GM13977 (cell line): ENCODE measurements around the gene PPP1R9B.

Experiments used
- DNase-seq: peaks from one replicate; pipeline ENCODE4 v3.0.0; 2012; ENCODE audit warnings: low spot score
- in situ Hi-C: fragments of 300-500 bp; cut with MboI; formaldehyde crosslinking; loops from one replicate; pipeline ENCODE4 v1.12.0; 2022; ENCODE audit warnings: low sequenced_read_pairs, low pct_unique_long_range_greater_than_20kb, mixed read lengths, inconsistent platforms; ENCODE audit not compliant: unreplicated experiment
- TF ChIP-seq, protein P1 (sequence below): IDR thresholded peaks from 2 replicates; pipeline ENCODE4 v1.5.1; 2012; ENCODE audit warnings: mild to moderate bottlenecking, control low read depth; ENCODE audit not compliant: insufficient read depth; ENCODE audit errors: extremely low read depth, missing control alignments

Gene PPP1R9B

DNA sequence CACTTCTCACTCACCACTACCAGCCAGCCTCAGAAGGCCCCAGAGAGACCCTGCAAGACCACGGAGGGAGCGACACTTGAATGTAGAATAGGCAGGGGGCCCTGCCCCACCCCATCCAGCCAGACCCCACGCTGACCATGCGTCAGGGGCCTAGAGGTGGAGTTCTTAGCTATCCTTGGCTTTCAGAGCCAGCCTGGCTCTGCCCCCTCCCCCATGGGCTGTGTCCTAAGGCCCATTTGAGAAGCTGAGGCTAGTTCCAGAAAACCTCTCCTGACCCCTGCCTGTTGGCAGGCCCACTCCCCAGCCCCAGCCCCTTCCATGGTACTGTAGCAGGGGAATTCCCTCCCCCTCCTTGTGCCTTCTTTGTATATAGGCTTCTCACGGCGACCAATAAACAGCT lies 60.4 kb downstream of the PPP1R9B start:
- in situ Hi-C loops: loop anchor here (5.0 kb wide), 1 partner anchor 63 kb away; no protein-coding TSS in a partner anchor
- DNase-seq: no peak
- TF ChIP-seq, protein P1, sequence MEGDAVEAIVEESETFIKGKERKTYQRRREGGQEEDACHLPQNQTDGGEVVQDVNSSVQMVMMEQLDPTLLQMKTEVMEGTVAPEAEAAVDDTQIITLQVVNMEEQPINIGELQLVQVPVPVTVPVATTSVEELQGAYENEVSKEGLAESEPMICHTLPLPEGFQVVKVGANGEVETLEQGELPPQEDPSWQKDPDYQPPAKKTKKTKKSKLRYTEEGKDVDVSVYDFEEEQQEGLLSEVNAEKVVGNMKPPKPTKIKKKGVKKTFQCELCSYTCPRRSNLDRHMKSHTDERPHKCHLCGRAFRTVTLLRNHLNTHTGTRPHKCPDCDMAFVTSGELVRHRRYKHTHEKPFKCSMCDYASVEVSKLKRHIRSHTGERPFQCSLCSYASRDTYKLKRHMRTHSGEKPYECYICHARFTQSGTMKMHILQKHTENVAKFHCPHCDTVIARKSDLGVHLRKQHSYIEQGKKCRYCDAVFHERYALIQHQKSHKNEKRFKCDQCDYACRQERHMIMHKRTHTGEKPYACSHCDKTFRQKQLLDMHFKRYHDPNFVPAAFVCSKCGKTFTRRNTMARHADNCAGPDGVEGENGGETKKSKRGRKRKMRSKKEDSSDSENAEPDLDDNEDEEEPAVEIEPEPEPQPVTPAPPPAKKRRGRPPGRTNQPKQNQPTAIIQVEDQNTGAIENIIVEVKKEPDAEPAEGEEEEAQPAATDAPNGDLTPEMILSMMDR: no peak

DNA sequence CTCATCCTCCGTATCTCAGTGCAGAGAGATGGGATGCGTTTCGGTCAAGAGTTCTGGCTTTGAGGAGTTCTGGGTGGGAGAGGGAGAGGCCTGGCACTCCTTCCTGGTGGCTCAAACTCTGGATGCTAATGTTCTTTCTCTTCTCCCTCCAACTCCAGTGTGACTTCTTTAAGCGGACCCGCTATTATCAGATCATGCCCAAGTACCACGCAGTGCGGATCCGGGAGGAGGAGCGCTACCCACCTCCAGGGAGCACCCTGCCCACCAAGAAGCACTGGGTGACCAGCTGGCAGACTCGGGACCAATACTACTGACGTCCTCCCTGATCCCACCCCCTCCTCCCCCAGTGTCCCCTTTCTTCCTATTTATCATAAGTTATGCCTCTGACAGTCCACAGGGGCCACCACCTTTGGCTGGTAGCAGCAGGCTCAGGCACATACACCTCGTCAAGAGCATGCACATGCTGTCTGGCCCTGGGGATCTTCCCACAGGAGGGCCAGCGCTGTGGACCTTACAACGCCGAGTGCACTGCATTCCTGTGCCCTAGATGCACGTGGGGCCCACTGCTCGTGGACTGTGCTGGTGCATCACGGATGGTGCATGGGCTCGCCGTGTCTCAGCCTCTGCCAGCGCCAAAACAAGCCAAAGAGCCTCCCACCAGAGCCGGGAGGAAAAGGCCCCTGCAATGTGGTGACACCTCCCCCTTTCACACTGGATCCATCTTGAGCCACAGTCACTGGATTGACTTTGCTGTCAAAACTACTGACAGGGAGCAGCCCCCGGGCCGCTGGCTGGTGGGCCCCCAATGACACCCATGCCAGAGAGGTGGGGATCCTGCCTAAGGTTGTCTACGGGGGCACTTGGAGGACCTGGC lies 61.3 kb downstream of the PPP1R9B start:
- DNase-seq: no peak
- TF ChIP-seq, protein P1: no peak
- in situ Hi-C loops: no loop called here

- TF ChIP-seq, protein P1: no peak
- no peak for DNase-seq
- in situ Hi-C loops: no loop called here
Measured at GRCh38 chr17:50087912-50088405, 62.5 kb downstream of the PPP1R9B start.

DNA sequence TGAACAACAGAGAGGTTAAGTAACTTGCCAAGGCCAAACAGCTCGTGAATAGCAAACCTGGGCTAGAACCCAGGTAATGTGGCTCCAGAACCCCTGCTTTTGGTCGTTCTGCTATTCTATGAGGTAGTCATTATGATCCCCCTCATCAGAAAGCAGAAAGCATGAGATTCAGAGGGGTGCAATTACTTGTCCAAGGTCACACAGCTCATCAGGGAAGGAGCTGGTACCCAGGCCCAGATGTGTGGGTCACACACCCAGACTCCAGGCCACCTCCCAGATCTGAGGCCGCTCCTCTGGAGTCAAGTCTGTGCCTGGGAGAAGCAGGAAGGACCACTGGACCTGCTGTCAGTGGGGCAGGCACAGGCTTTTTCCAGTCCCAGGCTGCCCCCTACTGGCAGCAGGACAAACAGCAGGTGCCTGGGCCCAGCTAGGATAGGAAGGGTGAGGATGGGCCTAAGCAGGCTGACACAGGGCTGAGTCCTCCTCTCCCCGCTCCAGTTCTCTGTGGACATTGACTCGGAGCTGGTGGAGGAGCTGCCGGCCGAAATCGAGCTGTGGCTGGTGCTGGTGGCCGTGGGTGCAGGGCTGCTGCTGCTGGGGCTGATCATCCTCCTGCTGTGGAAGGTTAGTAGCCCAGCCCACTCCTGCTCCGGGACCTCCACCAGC lies 63.1 kb downstream of the PPP1R9B start:
- in situ Hi-C loops: no loop called here
- peak; percentile 91 for DNase-seq
- TF ChIP-seq, protein P1: peak; percentile 99
